ENCODE measurements around the gene EGFL7.

DNA sequence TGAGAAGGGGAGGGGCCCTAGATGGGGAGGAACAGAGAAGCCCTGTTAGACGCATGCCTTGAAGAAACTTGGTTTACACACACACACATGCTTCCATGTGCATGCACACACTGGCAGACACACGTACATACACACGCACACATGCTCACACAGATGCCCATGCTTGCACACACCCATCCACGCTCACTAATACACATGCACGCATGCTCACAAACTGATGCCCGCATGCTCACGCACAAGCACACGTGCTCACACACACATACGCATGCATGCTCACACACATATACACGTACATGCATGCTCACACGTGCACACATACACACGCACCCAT lies 32.1 kb upstream of the EGFL7 start:
- TF ChIP-seq ZNF274 (IDR thresholded peaks at IDR 0.05; ENCODE audit: low read depth, low read length) (no peak), YY1 (IDR thresholded peaks at IDR 0.05; ENCODE audit: insufficient read depth, insufficient read length) (no peak)

Measured in NT2/D1 (cell line).